Retinal pigment epithelial cell (primary cell): ENCODE measurements around the gene DSC1.

ENCODE experiments used
- DNase-seq: peaks from one replicate; pipeline ENCODE4 v3.0.0-alpha.2; 2010; ENCODE audit warnings: low read depth
- H3K4me3 ChIP-seq: 2 replicates; pipeline ENCODE4 v1.5.1; 2011; ENCODE audit warnings: mild to moderate bottlenecking, low read length, control low read depth, moderate library complexity
- CTCF ChIP-seq: conservative IDR thresholded peaks from 2 replicates; pipeline ENCODE4 v1.5.1; 2011; ENCODE audit warnings: low read depth, low read length, control low read depth, inconsistent platforms

Gene DSC1

GRCh38 chr18:31088532-31088931 lies 74.1 kb downstream of the DSC1 start:
- H3K4me3 ChIP-seq, result no peak overlapping the region
- no peak for TF ChIP-seq CTCF

GRCh38 chr18:31079973-31080372 lies 82.7 kb downstream of the DSC1 start:
- no peak overlapping the region for H3K4me3 ChIP-seq
- TF ChIP-seq CTCF, result no peak
- DNase-seq, result no peak

More at GRCh38 chr18:31088532-31088931, 74.1 kb downstream of the DSC1 start:
- DNase-seq, result no peak
